GM18870 (cell line): ENCODE measurements around the gene ABCF3.

ENCODE experiments used
- ATAC-seq: cut with Tn5 transposase; IDR thresholded peaks from one replicate; pipeline ENCODE4 v1.9.1; 2021; ENCODE audit warnings: moderate library complexity; ENCODE audit not compliant: unreplicated experiment

The ABCF3 gene

GRCh38 chr3:184184546-184185230 is 1.3 kb upstream of the ABCF3 start:
- ATAC-seq, result no peak

DNA sequence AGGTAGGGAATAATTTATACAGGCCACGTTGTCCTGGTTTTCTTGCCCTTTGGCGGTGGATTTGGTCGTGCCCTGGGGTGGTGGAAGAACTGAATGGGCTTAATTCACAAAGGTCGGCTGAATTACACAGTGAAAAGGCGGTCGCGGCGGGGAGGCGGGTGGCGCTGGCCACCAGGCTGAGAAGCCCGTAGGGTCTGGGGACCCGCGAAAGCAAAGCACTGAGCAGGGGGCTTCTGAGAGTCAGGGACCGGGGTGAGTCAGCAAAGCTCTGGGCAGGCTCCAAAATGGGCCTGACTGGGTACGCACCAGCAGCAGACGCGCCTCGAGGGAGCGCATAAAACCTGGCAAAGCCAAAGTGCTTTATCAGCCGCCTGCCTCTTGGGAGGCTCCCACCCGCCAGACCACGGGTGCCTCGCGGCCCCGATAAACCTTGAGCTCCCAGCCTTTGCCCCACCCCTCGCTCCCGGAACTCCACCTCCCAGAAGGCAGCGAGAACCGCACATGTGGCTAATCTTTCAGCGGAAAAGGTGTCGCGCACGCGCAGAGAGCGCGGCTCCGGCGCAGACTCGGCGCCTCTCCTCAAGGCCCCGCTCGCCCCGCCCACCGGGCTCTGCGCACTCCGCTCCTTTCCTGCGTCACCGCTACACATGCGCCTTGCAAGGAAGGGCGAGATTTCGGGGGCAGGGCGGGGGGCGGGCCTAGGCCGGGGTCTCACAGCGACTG is 377 bp upstream of the ABCF3 start:
- peak; percentile 90 for ATAC-seq

DNA sequence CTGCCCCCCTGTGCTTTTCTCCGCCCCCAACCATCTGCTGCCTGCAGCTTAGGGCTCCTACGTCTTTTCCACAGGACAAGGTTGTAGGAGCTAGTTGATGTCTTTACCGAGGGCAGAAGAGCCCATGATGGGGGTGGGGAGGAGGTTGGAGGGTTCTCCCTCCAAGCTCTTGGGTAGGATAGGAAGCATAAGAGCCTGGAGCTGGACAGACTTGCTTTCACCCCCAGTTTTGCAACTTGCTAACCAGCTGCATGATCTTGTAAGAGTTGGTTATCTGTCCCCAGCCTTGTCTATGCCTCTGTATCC is 856 bp downstream of the ABCF3 start:
- no peak for ATAC-seq

- ATAC-seq, result no peak
These were observed 2.1 kb downstream of the ABCF3 start for GRCh38 chr3:184188080-184188479.

- no peak for ATAC-seq
These were observed 3.4 kb downstream of the ABCF3 start for GRCh38 chr3:184189421-184189820.

DNA sequence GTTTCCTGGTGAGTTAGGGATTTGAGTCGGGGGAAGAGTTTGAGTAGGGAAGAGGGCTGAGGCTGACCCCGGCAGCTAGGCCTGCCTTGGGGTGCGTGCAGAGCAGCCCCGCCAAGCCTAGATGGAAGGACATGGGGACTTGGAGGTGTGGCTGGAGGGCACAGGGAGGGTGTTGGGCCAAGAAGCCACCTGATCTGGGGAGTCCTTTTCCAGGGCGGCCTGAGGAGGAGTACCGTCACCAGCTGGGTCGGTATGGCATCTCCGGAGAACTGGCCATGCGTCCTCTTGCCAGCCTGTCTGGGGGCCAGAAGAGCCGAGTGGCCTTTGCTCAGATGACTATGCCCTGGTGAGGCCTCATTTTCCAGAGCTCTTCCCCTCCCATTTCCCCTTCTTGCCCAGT is 6.9 kb downstream of the ABCF3 start:
- no peak for ATAC-seq

- ATAC-seq, result no peak
These were observed 8.1 kb downstream of the ABCF3 start for GRCh38 chr3:184193991-184194539.

DNA sequence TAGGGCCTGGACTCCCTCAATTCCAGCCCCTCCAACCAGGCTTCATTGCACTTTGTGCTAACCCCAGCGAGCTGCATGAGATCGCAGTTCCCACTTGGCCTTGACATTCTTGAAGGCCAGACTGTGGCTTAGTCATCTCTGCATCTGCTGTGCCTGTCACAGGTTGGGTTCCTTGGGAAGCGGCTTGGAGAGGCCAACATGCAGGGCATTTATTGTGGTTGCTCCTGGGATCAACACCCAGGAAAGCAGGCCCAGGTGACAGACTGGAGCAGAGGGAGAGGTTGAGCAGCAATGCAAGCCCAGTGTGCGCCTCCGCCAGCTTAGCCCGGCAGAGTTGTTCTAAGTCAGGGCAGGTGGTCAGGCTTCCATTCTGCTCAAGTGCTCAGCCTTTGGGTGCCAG is 10.5 kb downstream of the ABCF3 start:
- no peak for ATAC-seq

DNA sequence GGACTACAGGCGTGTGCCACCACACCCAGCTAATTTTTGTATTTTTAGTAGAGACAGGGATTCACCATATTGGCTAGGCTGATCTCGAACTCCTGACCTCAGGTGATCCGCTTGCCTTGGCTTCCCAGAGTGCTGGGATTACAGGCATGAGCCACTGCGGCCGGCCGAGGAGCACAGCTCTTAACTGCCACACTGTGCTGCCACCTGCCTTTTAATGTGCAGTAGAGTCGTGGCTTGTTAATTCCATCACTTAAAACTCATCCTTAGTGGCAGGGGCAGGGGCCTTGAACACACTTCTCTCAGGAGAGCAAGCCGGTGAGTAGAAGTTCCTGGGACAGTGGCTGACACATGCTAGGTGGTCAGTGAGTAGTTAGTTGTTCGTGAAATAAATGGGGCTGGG is 12.5 kb downstream of the ABCF3 start:
- ATAC-seq, result no peak

- no peak for ATAC-seq
These were observed 14.8 kb downstream of the ABCF3 start for GRCh38 chr3:184200825-184201224.

DNA sequence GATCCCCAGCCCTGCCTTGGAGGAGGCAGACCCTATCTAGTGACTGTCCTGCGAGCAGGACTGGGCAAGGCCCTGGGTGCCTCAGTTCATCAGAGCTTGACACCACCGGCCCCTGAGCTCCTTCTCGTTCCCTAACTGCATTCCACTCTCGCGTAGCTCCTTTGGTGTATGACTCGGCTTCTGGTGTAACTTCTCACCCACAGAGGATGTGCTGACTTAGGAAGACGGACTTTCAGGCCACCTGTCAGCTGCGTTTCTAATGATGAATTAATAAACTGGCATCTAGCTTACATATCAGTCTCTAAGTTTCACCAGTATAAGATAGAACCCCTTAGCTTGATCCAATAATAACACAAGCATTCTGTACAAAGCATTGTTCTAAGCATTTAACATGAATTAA is 17.5 kb downstream of the ABCF3 start:
- ATAC-seq, result no peak

- no peak for ATAC-seq
These were observed 23.3 kb downstream of the ABCF3 start for GRCh38 chr3:184209146-184209923.

DNA sequence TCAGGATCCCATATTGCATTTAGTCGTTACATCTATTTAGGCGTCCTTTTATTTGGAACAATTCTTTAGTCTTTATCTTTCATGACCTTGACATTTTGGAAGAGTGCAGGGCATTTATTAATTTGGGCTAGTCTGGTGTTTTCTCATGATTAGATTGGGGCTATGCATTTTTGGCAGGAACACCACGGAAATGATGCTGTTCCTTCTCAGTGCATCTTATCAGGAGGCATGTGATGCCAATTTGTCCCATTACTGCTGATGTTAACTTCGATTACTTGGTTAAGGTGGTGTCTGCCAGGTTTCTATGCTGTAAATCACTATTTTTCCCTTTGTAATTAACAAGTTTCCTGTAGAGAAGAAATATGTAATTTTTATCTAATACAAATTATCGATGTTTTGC is 25.3 kb downstream of the ABCF3 start:
- no peak for ATAC-seq

DNA sequence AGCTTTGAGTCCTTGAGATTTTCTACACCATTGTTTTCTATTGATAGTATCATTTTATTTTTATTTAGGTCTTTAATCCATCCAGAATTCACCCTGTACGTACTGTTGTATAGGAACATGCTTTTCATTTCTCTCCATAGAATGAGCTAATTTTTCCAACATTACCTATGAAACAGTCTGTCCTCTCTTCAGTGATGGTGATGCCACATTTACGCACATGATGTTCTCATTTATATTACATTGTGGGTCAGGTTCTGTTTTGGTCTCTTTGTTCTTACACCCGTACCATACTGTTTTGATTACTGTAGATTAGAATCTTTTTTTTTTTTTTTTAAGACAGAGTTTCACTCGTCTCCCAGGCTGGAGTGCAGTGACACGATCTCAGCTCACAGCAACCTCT is 25.7 kb downstream of the ABCF3 start:
- ATAC-seq, result no peak

DNA sequence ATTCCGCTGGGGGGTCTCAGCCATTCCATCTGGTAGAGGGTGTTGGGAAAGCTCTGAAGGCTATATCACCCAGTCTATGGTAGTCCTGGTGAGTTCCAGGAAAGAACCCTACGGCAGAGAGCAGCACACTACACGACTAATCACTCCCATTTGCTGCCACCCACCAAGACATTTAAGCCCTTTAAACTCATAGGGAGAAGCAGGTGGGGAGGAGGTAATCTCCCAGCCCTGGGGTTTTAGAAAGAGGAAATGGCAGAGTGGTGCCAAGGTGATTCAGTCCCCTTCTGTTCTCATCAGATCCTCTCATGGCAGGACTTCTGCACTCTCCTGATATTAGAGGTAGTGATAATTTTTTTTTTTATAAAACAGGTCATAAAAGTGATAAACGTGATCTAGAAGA is 32.8 kb downstream of the ABCF3 start:
- ATAC-seq, result no peak

GRCh38 chr3:184222521-184222920 is 36.5 kb downstream of the ABCF3 start:
- no peak for ATAC-seq

GRCh38 chr3:184223946-184224345 is 37.9 kb downstream of the ABCF3 start:
- ATAC-seq, result no peak

DNA sequence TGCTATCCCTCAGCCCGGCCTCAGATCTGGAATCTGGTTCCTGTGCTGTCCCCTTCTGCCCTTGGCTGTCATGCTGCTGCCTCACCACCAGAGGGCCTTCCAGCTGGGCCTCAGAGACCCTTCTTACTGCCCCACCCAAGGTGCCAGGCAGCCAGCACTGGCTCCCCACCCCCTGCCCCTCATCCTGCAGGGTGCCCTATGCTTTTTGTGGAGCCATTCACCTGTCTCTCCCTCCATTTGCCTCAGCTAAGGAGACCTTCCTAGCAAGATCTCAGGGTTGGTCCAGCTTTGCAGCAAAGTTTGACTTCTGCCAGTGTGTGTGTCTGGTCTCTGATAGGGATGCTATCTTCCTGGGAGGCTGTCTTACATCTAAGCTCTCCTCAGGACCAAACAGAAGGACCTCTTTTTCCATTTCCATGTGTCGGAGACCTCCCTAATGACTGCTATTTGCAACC is 41.5 kb downstream of the ABCF3 start:
- no peak for ATAC-seq

DNA sequence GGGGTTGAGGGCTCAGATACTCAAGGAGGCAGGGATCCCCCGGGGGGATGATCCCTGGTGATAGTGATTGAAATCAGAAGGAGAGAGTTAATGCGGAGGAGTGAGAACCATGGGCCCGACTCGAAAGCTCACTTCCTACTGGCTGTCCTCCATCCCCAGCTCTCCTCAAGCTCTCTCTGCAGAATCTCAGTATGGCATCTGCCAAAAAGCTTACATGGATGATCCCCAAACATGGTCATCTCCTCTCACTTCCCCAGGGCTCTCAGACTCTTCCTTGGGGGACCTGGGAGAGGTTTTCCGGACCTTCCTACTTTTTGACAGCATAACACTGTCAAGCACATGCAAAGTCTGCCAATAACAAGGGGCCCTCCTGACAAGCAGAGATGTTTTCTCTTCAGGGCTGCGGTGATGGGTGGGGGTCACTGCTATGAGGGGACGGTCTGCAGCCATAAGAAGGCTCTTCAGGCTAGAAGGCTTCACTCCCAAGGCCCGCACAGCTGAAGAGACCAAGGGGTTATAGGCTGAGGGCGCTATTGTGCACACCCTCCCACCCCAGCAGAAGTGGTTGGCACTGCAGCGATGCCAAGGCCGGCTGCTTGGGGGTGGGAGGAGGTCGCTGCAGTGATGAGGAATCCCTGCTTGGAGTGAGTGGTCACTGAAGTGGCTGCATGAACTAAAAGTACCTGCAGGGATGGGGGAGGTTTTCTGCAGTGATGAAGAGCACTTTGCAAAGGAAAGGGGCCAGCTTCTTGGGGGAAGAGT is 42.6 kb downstream of the ABCF3 start:
- no peak for ATAC-seq

GRCh38 chr3:184229394-184230080 is 43.5 kb downstream of the ABCF3 start, which contains the start of gene VWA5B2:
Gene VWA5B2, plus strand, starts transcription at chr3:184229585. Its CDS starts 944 bp downstream, at chr3:184230529.
- ATAC-seq, result no peak
